Activated CD4-positive, alpha-beta T cell treated with anti-CD3 and anti-CD28 coated beads, Interleukin-2, amount 10 ng/mL, durations not matched to agents 7 days and 5 days (primary cell): ENCODE results near the gene PPFIA2. TPM values are rescaled to one million over a fixed set of nuclear protein-coding genes. Genes with fewer than 3 reads are reported as not detected.
"Not testable (repeated sequence)": the region's sequence is repeated elsewhere in the genome, so short reads cannot be mapped to it uniquely, and the experiment has no call there.

ENCODE experiments used
- CTCF ChIA-PET: fragments of 350-600 bp; sonication (Branson Sonifier 250); formaldehyde crosslinking; loops from one replicate; lab custom pipeline; 2021; ENCODE audit warnings: antibody characterized with exemption; lab: Charles Lee
- POLR2A ChIA-PET: fragments of 350-600 bp; sonication (Branson Sonifier 250); formaldehyde crosslinking; loops from one replicate; lab custom pipeline; 2021; ENCODE audit warnings: antibody characterized with exemption; lab: Charles Lee
- DNase-seq: peaks from one replicate; pipeline ENCODE4 v3.0.0-alpha.2; 2020
- H3K27ac Mint-ChIP-seq: one replicate; pipeline ENCODE4 v1.8.0; 2021; ENCODE audit warnings: mild to moderate bottlenecking, moderate library complexity, mixed read lengths
- H3K27me3 Mint-ChIP-seq: one replicate; pipeline ENCODE4 v1.8.0; 2021; ENCODE audit warnings: mixed read lengths
- H3K36me3 Mint-ChIP-seq: one replicate; pipeline ENCODE4 v1.8.0; 2021; ENCODE audit warnings: low read depth, mixed read lengths
- H3K4me1 Mint-ChIP-seq: one replicate; pipeline ENCODE4 v1.8.0; 2021; ENCODE audit warnings: mixed read lengths
- H3K4me3 Mint-ChIP-seq: one replicate; pipeline ENCODE4 v1.8.0; 2021; ENCODE audit warnings: mild to moderate bottlenecking, moderate library complexity, mixed read lengths
- H3K9me3 Mint-ChIP-seq: one replicate; pipeline ENCODE4 v1.8.0; 2021; ENCODE audit warnings: mixed read lengths
- total RNA-seq, 2 experiments: library from RNA; stranded (reverse); gene quantifications; one replicate each; pipeline ENCODE4 v1.2.3, GENCODE V29; 2021

PPFIA2 gene
- total RNA-seq, 2 experiments from 2014 or later = not detected

DNA sequence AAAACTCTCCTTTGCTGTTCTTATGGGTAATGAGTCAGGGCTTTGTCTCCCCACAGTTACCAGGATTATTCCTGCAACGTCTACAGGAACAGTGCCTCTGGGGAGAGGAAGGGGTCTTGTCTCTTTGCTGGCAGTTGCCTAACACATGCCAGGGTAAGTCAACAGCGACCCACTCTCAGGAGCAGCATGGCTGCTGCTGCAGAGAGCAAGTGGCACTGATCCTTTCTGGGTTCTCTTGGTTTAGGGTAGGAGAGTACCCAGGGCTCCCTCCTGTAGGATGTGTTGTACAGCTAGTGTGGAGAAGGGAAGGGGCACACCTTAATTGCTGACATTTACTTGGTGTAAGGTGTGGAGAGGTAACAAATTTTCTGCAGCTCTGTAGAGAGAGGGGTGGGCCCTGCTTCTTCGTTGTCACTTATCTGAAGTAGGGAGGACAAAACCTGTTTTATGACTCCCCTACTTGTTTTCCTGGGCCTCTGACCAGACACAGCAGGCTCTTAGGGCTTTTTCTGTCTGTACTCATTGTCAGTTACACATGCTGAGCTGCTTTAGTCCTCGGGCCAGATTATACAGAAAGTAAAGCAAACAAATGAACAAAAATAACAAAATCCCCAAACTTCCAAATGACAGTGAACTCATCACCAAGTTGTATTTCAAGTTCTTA, 513.1 kb downstream of the PPFIA2 start:
- CTCF ChIA-PET = no interaction called here

DNA sequence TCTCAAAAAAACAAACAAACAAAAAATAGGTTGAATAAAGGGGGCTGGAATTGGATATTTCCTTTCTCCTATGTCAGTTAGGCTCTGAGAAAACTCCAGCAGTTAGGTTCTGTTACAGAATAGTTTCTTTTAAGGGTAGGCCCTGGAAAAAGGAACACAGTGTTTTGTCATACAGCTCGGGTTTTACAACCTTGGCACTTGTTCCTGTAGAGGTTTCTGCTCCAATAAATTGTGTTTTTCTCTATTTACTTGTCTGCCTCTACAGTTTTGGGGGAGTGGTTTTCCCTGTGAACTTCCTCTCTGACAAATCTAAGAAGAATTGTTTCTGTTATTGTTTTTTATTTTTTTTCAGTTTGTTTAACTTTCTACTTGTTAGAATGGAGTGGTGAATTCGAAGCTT, 513.7 kb downstream of the PPFIA2 start:
- ChIA-PET POLR2A (no interaction called here), CTCF (no interaction called here)
- no peak overlapping the region for H3K27ac Mint-ChIP-seq
- no peak overlapping the region for H3K4me3 Mint-ChIP-seq
- no peaks in the 10 kb centered on the region for H3K36me3 Mint-ChIP-seq
- DNase-seq = no peak
- H3K27me3 Mint-ChIP-seq = no peaks in the 10 kb centered on the region
- no peaks in the 10 kb centered on the region for H3K4me1 Mint-ChIP-seq
- H3K9me3 Mint-ChIP-seq = no peaks in the 10 kb centered on the region

More for the DNA sequence above, 513.1 kb downstream of the PPFIA2 start:
- Mint-ChIP-seq H3K4me3 (no peak overlapping the region), H3K9me3 (no peaks in the 10 kb centered on the region), H3K4me1 (no peaks in the 10 kb centered on the region), H3K27ac (no peak overlapping the region), H3K27me3 (no peaks in the 10 kb centered on the region), H3K36me3 (no peaks in the 10 kb centered on the region)
- DNase-seq = no peak
- POLR2A ChIA-PET = no interaction called here

- Mint-ChIP-seq H3K9me3 (no peaks in the 10 kb centered on the region), H3K4me1 (no peaks in the 10 kb centered on the region), H3K4me3 (no peak overlapping the region), H3K27me3 (no peaks in the 10 kb centered on the region), H3K27ac (no peak overlapping the region), H3K36me3 (no peaks in the 10 kb centered on the region)
- ChIA-PET POLR2A (no interaction called here), CTCF (no interaction called here)
- no peak for DNase-seq
Observed at GRCh38 chr12:81231574-81232368, 527.4 kb downstream of the PPFIA2 start.

GRCh38 chr12:81229759-81230158, 529.4 kb downstream of the PPFIA2 start:
- POLR2A ChIA-PET = no interaction called here
- H3K4me3 Mint-ChIP-seq = no peak overlapping the region
- no peaks in the 10 kb centered on the region for H3K9me3 Mint-ChIP-seq
- H3K36me3 Mint-ChIP-seq = no peaks in the 10 kb centered on the region
- H3K4me1 Mint-ChIP-seq = no peaks in the 10 kb centered on the region
- no peak for DNase-seq
- no peak overlapping the region for H3K27ac Mint-ChIP-seq
- CTCF ChIA-PET = no interaction called here
- H3K27me3 Mint-ChIP-seq = no peaks in the 10 kb centered on the region

- DNase-seq = no peak
- Mint-ChIP-seq H3K4me3 (no peak overlapping the region), H3K4me1 (no peaks in the 10 kb centered on the region), H3K9me3 (no peaks in the 10 kb centered on the region), H3K27ac (no peak overlapping the region), H3K36me3 (no peaks in the 10 kb centered on the region), H3K27me3 (no peaks in the 10 kb centered on the region)
- CTCF ChIA-PET = no interaction called here
- POLR2A ChIA-PET = no interaction called here
Observed at GRCh38 chr12:81224626-81225025, 534.5 kb downstream of the PPFIA2 start.

DNA sequence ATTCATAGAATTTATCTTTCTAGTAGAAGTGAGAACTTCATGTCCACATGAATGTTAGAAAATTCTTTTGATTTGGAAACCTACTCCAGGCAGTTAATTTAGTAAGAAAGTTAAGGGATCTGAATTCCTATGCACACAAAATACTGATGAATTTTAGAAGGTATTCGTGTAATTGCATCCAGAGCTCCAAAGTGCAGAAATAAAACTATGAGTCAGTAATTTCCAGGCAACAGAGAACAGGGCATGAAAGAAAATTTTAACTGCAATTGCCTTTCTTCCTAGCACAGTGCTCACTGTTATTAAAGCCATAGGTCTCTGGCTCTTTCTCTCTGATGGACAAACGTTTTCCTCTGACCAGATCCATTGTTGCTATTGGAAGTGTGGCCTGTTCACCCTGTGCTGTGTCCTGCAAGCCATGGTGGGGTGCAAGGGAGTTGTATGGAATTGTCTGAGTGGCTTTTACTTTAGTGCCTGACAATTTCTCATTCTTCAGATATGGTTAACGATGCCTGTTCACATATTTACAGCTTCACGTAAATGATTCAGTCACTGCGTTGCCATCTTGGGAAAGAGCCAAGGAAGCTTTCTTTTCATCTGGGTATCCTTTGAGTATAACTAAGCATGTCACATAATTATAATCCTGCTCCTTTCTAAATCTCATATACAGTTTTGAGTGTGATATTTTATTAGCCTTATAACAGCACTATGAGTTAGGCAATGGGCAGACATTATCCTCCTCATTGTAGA, 536.1 kb downstream of the PPFIA2 start:
- Mint-ChIP-seq H3K27me3 (no peaks in the 10 kb centered on the region), H3K4me3 (no peak overlapping the region), H3K27ac (no peak overlapping the region), H3K36me3 (no peaks in the 10 kb centered on the region), H3K9me3 (no peaks in the 10 kb centered on the region), H3K4me1 (no peaks in the 10 kb centered on the region)
- POLR2A ChIA-PET = no interaction called here
- no peak for DNase-seq
- CTCF ChIA-PET = no interaction called here

GRCh38 chr12:81221681-81222080, 537.5 kb downstream of the PPFIA2 start:
- Mint-ChIP-seq H3K36me3 (no peaks in the 10 kb centered on the region), H3K4me1 (no peaks in the 10 kb centered on the region), H3K4me3 (no peak overlapping the region), H3K27me3 (no peaks in the 10 kb centered on the region), H3K9me3 (no peaks in the 10 kb centered on the region), H3K27ac (no peak overlapping the region)
- no peak for DNase-seq
- CTCF ChIA-PET = no interaction called here
- POLR2A ChIA-PET = no interaction called here

GRCh38 chr12:81216739-81217138, 542.4 kb downstream of the PPFIA2 start:
- CTCF ChIA-PET = no interaction called here
- no peaks in the 10 kb centered on the region for H3K27me3 Mint-ChIP-seq
- POLR2A ChIA-PET = no interaction called here
- H3K4me3 Mint-ChIP-seq = no peak overlapping the region
- H3K4me1 Mint-ChIP-seq = no peaks in the 10 kb centered on the region
- DNase-seq = no peak
- H3K9me3 Mint-ChIP-seq = no peaks in the 10 kb centered on the region
- no peak overlapping the region for H3K27ac Mint-ChIP-seq
- H3K36me3 Mint-ChIP-seq = no peaks in the 10 kb centered on the region

DNA sequence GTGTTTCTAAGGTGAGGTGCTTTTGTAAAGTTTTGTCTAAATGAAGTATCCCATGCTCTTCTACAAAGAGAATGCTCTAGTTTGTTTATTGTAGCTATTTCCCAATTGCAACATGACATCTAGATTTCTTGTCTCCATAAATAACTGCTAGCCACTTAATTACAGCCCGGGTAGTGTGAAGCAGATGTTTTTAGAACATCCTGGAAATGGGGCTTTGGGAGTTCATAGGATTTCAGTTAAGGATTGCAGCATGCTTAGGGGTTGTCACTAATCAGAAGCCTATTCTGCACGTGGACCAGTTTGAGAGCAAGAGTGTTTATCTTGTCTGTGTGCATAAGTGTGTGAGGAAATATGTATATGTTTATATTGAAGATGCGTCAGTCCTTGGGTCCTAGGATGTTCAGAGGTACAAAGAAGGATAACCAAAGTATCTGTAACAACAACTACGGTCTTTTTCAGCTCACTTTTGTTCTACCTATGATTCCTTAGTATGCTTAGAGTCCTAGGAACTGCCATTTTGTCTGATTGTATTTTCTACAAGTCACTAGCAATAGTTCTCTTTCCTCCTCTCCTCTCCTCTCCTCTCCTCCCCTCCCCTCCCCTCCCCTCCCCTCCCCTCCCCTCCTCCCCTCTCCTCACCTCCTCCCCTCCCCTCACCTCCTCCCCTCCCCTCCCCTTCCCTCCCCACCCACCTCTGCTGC, 546.0 kb downstream of the PPFIA2 start:
- no peaks in the 10 kb centered on the region for H3K36me3 Mint-ChIP-seq
- ChIA-PET POLR2A (no interaction called here), CTCF (no interaction called here)
- no peak overlapping the region for H3K27ac Mint-ChIP-seq
- DNase-seq = no peak
- no peaks in the 10 kb centered on the region for H3K4me1 Mint-ChIP-seq
- no peak overlapping the region for H3K4me3 Mint-ChIP-seq
- H3K9me3 Mint-ChIP-seq = no peaks in the 10 kb centered on the region
- no peaks in the 10 kb centered on the region for H3K27me3 Mint-ChIP-seq

DNA sequence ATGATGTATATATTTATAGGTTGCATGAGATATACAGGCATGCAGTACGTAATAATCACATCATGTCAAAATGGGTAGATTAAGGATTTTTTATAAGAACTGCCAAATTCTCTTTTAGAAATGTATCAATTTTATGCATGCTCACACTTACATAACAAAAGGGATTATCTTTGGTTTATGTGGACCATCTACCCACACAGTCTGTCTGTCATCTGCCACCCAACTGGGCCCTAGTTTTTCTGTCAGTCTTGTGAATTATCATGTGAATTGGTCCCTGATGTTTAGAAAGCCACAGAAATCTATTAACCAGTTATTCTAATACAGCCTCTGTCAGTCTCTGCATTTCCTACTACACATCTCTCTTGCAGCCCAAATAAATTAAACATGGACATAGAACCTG, 547.8 kb downstream of the PPFIA2 start:
- H3K36me3 Mint-ChIP-seq = no peaks in the 10 kb centered on the region

DNA sequence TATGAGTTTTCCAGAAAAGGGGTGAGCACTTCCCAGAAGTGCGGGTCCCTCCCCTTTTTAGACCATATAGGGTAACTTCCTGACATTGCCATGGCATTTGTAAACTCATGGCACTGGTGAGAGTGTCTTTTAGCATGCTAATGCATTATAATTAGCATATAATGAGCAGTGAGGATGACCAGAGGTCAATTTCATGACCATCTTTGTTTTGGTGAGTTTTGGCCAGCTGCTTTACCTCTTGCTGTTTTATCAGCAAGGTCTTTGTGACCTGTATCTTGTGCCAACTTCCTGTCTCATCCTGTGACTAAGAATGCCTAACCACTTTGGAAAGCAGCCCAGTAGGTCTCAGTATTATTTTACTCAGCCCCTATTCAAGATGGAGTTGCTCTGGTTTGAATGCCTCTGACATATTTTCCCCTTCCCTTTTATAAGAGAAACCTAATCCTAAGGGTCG, 549.4 kb downstream of the PPFIA2 start:
- POLR2A ChIA-PET, H3K36me3 Mint-ChIP-seq, DNase-seq, H3K4me3 Mint-ChIP-seq, CTCF ChIA-PET, H3K9me3 Mint-ChIP-seq, H3K27ac Mint-ChIP-seq, H3K27me3 Mint-ChIP-seq, H3K4me1 Mint-ChIP-seq: not testable (repeated sequence)

More for the DNA sequence above, 547.8 kb downstream of the PPFIA2 start:
- Mint-ChIP-seq H3K27me3 (no peaks in the 10 kb centered on the region), H3K4me1 (no peaks in the 10 kb centered on the region), H3K27ac (no peak overlapping the region), H3K4me3 (no peak overlapping the region), H3K9me3 (no peaks in the 10 kb centered on the region)
- CTCF ChIA-PET = no interaction called here
- POLR2A ChIA-PET = no interaction called here
- no peak for DNase-seq

GRCh38 chr12:81209012-81209411, 550.1 kb downstream of the PPFIA2 start:
- H3K36me3 Mint-ChIP-seq = no peaks in the 10 kb centered on the region
- H3K4me1 Mint-ChIP-seq = no peaks in the 10 kb centered on the region
- no peak overlapping the region for H3K27ac Mint-ChIP-seq
- H3K9me3 Mint-ChIP-seq = no peaks in the 10 kb centered on the region
- no peak overlapping the region for H3K4me3 Mint-ChIP-seq
- POLR2A ChIA-PET = no interaction called here
- CTCF ChIA-PET = no interaction called here
- no peaks in the 10 kb centered on the region for H3K27me3 Mint-ChIP-seq
- DNase-seq = no peak
